Activated CD8-positive, alpha-beta memory T cell treated with anti-CD3 and anti-CD28 coated beads for 36 hours (primary cell): ENCODE measurements around the gene MAZ. TPM values are rescaled to one million over a fixed set of nuclear protein-coding genes. Genes with fewer than 3 reads are reported as not detected.
"Not testable (repeated sequence)": the region's sequence is repeated elsewhere in the genome, so short reads cannot be mapped to it uniquely, and the experiment has no call there.

ENCODE experiments used
- CTCF ChIA-PET: fragments of 350-600 bp; sonication (Branson Sonifier 250); formaldehyde crosslinking; loops from one replicate; lab custom pipeline; 2021; ENCODE audit warnings: antibody characterized with exemption; lab: Charles Lee
- POLR2A ChIA-PET: fragments of 350-600 bp; sonication (Branson Sonifier 250); formaldehyde crosslinking; loops from one replicate; lab custom pipeline; 2021; ENCODE audit warnings: antibody characterized with exemption; lab: Charles Lee
- total RNA-seq, 2 experiments: library from RNA; stranded (reverse); gene quantifications; one replicate each; pipeline ENCODE4 v1.2.3, GENCODE V29; 2021

MAZ gene
- total RNA-seq, 2 experiments from 2014 or later: 397 to 431 TPM

- ChIA-PET CTCF (interaction anchor here (1.3 kb wide), 1 partner anchor 11 kb away, joined by 4 read pairs; the partner anchor contains the start of gene KIF22), POLR2A (no interaction called here)
Measured at GRCh38 chr16:29779474-29779873, 26.9 kb upstream of the MAZ start.

DNA sequence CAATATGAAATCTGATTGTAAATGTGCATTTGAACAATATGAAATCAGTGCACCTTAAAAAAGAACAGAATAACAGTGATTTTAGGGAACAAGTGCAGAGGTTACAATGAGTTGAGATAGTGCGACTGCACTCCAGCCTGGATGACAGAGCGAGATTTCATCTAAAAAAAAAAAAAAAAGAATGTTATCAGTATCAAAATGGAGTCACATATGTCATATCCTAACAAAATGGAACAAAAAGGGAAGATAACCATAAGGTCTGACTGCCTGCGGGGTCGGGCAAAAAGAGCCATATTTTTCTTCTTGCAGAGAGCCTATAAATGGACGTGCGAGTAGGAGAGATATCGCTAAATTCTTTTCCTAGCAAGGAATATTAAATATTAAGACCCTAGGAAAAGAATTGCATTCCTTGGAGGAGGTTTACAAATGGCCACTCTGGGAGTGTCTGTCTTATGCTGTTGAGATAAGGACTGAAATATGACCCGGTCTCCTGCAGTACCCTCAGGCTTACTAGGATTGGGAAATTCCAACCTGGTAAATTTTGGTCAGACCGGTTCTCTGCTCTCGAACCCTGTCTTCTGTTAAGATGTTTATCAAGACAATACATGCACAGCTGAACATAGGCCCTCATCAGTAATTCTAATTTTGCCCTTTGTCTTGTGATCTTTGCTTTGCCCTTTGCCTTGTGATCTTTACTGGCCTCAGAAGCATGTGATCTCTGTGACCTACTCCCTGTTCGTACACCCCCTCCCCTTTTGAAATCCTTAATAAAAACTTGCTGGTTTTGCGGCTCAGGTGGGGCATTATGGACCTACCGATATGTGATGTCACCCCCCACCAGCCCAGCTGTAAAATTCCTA lies 23.0 kb upstream of the MAZ start:
- POLR2A ChIA-PET: not testable (repeated sequence)

DNA sequence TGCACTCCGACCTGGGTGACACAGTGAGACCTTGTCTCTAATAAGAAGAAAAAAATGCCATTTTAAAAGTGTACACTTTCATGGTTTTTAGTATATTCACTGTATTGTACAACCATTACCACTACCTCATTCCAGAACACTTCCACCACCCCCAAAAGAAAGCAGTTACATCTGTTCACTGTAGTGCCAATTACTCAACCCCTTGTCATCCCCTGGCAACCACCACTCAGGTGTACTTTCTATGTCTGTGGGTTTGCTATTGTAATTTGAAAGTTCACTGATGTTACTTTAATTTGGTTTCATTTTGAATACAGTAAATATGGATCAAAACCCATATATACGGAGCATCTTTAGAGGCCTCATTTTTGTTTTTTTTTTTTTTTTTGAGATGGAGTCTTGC lies 22.2 kb upstream of the MAZ start:
- ChIA-PET POLR2A (interaction anchor here (0.6 kb wide), 1 partner anchor 22 kb away, joined by 4 read pairs; no protein-coding TSS in a partner anchor), CTCF (interaction anchor here (0.9 to 2.9 kb wide), 10 partner anchors 11 to 83 kb away, joined by 3 to 25 read pairs (median 6); partner anchors contain the start of gene PAGR1)

More for the DNA sequence above, 23.0 kb upstream of the MAZ start:
- CTCF ChIA-PET: interaction anchor here (2.9 kb wide), 1 partner anchor 82 kb away, joined by 25 read pairs; no protein-coding TSS in a partner anchor

GRCh38 chr16:29784901-29785500 lies 21.3 kb upstream of the MAZ start:
- CTCF ChIA-PET: interaction anchor here (0.7 to 2.9 kb wide), 18 partner anchors 10 to 292 kb away, joined by 3 to 25 read pairs (median 4); partner anchors contain the start of gene PAGR1
- POLR2A ChIA-PET: interaction anchor here (0.6 to 1.0 kb wide), 2 partner anchors 23 to 963 kb away, joined by 3 to 4 read pairs; partner anchors contain the start of gene PHKG2

- CTCF ChIA-PET, POLR2A ChIA-PET: not testable (repeated sequence)
Measured at GRCh38 chr16:29787155-29787554, 19.2 kb upstream of the MAZ start.

- ChIA-PET CTCF (interaction anchor here (0.5 to 4.8 kb wide), 24 partner anchors 9 to 243 kb away, joined by 3 to 24 read pairs (median 4); partner anchors contain the start of genes HIRIP3, INO80E, MAZ and PAGR1), POLR2A (interaction anchor here (0.5 to 1.3 kb wide), 7 partner anchors 15 to 99 kb away, joined by 3 to 10 read pairs (median 5); partner anchors contain the start of gene PAGR1)
Measured at GRCh38 chr16:29789775-29790182, 16.6 kb upstream of the MAZ start.

- CTCF ChIA-PET: interaction anchor here (0.5 to 4.8 kb wide), 26 partner anchors 10 to 242 kb away, joined by 3 to 24 read pairs (median 4); partner anchors contain the start of genes HIRIP3, INO80E, MAZ and PAGR1
- POLR2A ChIA-PET: interaction anchor here (0.5 to 1.3 kb wide), 8 partner anchors 14 to 99 kb away, joined by 3 to 10 read pairs (median 4); partner anchors contain the start of gene PAGR1
Measured at GRCh38 chr16:29790183-29790948, 16.0 kb upstream of the MAZ start, which contains the start of gene KIF22. Gene KIF22, plus strand, starts transcription at chr16:29790751. Its CDS starts 9 bp downstream, at chr16:29790760.

DNA sequence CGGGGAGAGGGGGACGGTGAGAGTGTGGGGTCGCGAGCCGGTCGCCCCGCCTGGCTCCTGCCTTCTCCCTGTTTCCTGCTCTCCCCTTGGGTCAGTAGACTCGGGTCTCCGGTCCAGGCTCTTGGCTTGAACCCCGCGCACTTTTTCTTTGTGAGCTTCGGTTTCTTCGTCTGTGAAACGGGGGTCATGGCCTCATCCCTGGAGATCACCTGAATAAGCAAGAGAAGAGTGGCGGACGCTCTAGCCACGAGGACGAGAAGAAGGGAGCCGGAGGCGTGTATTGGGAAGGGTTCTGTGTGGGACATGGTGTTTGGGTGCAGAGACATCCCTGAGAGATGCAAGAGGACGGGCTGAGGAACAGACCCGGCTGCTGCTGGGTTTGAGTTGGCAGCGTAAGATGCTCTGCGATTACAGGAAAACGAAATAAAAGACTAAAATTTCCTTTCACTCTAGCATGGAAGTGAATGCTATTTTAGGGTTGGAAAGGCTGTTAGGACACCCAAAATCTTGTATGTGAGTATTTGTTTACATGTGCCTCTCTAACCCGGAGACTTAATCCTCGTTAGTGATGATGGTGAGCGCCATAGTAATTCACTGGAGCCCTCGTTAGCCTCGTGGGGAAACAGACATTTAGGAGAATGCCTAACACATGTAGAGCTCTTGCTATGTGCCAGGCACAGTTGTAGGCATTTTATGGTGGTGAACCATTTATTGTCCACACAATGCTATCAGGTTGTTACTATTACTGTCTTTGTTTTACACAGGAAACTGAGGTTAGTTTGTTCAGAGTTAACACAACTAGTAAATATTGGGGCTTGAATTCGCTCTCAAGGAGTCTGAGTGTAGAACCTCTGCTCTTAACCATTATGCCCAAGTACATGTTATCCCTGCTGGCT lies 15.1 kb upstream of the MAZ start:
- ChIA-PET CTCF (interaction anchor here (0.8 to 4.8 kb wide), 15 partner anchors 11 to 126 kb away, joined by 3 to 24 read pairs (median 4); partner anchors contain the start of genes MAZ and PAGR1), POLR2A (interaction anchor here (0.7 to 1.1 kb wide), 4 partner anchors 14 to 25 kb away, joined by 3 to 7 read pairs (median 4); partner anchors contain the start of gene PAGR1)

GRCh38 chr16:29791845-29792807 lies 14.2 kb upstream of the MAZ start:
- POLR2A ChIA-PET: interaction anchor here (1.1 kb wide), 1 partner anchor 16 kb away, joined by 3 read pairs; no protein-coding TSS in a partner anchor

GRCh38 chr16:29793153-29793552 lies 13.2 kb upstream of the MAZ start:
- ChIA-PET CTCF (interaction anchor here (1.3 to 2.9 kb wide), 2 partner anchors 9 to 11 kb away, joined by 3 to 14 read pairs; no protein-coding TSS in a partner anchor), POLR2A (interaction anchor here (0.6 kb wide), 1 partner anchor 98 kb away, joined by 5 read pairs; no protein-coding TSS in a partner anchor)

More at GRCh38 chr16:29791845-29792807, 14.2 kb upstream of the MAZ start:
- CTCF ChIA-PET: interaction anchor here (0.5 to 4.8 kb wide), 6 partner anchors 10 to 90 kb away, joined by 3 to 24 read pairs (median 15); no protein-coding TSS in a partner anchor

DNA sequence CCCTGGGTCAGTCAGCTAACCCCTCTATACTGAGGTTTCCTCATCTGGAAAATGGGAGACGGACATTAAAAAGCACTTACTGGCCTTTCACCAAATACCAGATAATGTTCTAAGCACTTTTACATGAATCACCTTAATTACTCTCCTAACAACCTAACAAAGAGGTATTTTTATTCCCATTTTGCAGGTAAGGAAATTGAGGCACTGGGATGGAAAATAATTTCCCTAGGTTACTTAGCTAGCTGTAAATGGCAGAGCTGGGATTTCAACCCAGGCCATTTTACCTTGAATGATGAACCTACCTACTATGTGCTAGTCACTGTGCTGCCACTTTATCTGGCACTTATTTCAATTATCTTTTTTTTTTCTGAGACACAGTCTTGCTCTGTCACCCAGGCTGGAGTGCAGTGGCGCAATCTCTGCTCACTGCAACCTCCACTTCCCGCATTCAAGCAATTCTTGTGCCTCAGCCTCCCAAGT lies 12.1 kb upstream of the MAZ start:
- ChIA-PET POLR2A (no interaction called here), CTCF (interaction anchor here (2.9 kb wide), 1 partner anchor 10 kb away, joined by 14 read pairs; no protein-coding TSS in a partner anchor)

GRCh38 chr16:29802416-29802935 lies 3.9 kb upstream of the MAZ start:
- POLR2A ChIA-PET: interaction anchor here (0.6 kb wide), 1 partner anchor 127 kb away, joined by 4 read pairs; no protein-coding TSS in a partner anchor
- CTCF ChIA-PET: interaction anchor here (0.7 to 3.7 kb wide), 5 partner anchors 9 to 46 kb away, joined by 3 to 22 read pairs (median 4); partner anchors contain the start of gene KIF22

DNA sequence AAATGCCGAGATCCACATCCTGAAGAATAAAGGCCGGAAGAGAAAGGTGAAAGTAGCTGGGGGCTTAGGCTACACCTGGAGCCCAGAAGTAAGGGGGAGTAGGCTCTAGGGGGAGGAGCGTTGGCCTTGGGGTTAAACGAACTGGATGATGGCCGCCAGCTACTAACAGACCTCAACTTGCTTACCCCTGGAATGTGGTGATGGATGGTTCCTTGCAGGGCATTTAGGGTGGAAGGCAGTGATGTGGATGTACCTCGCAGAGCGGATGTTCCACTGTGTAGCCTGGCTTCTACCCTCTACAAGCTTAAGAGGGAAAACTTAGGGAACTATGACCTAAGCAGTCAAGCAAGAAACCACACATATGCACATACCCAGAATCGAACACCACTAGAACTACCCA lies 2.3 kb upstream of the MAZ start:
- POLR2A ChIA-PET: interaction anchor here (0.5 to 0.9 kb wide), 3 partner anchors 11 to 157 kb away, joined by 3 to 5 read pairs (median 4); no protein-coding TSS in a partner anchor

GRCh38 chr16:29804455-29805231 lies 1.7 kb upstream of the MAZ start:
- POLR2A ChIA-PET: interaction anchor here (0.5 to 1.0 kb wide), 8 partner anchors 9 to 246 kb away, joined by 3 to 7 read pairs (median 4); partner anchors contain the start of genes KIF22 and MVP
- CTCF ChIA-PET: interaction anchor here (0.8 to 3.7 kb wide), 7 partner anchors 11 to 58 kb away, joined by 3 to 22 read pairs (median 4); partner anchors contain the start of genes KIF22 and PAGR1

More for the DNA sequence above, 2.3 kb upstream of the MAZ start:
- CTCF ChIA-PET: interaction anchor here (0.9 to 3.7 kb wide), 7 partner anchors 11 to 103 kb away, joined by 3 to 22 read pairs (median 4); partner anchors contain the start of genes KIF22 and PAGR1
